ENCODE measurements around the gene ACADL.

The ACADL gene

DNA sequence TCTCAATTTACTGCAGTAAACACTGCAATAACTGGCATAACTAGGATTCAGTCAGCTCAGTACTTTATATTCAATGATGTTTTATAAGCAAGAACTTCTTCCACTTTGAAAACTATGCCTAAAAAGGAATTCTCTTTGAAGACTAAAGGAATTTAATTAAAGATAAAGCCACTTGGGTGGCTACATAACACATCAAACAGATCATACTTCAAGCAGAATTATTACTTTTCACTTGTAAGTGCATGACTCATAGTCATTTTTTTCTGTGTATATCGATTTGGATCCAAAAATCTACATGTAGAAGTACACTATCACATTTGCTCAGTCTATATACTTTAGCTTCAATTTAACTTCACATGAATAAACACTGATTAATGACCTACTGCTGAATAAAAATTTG is 58.0 kb downstream of the ACADL start:
- ATAC-seq (no peak), DNase-seq (no peak)
- H3K4me1 Mint-ChIP-seq = peaks cover 34% of the 10 kb centered on the region
- peaks cover 0 to 4% of the 10 kb centered on the region in 2 donors for H3K9me3 Mint-ChIP-seq
- no peaks in the 10 kb centered on the region for H3K27me3 Mint-ChIP-seq
- no peak overlapping the region for H3K4me3 Mint-ChIP-seq
- no peak overlapping the region for H3K27ac Mint-ChIP-seq

DNA sequence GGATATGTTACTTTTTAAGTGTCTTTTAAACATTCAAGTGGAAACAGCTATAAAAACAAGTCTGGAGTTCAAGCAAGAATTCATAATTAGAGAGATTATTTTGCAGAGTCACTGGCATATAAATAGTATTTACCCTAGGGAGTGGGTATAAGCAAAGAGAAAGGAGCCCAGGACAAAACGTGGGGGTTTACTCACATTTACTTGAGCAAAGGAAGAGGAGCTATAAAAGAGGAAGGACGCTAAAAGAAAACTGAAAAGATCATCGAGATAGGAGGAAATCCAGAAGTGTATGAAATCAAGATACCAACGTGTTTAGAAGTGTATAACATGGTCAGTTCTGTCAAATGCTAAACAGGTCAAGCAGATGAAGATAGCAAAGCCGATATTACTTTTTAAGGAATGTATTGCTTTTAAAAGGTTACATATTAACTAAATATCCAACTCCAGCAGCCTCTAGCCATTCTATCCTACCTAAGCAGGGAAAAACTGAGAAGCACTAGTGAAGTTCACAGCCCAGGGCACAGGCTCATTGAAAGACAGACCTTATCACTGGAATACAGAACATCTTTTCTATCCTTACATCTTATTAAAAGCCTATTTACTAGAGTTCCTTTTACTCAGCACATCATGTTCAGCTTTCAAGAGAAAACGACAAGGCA is 62.7 kb downstream of the ACADL start:
- ATAC-seq = no peak
- no peaks in the 10 kb centered on the region for H3K27me3 Mint-ChIP-seq
- H3K4me1 Mint-ChIP-seq = peaks cover 15% of the 10 kb centered on the region

DNA sequence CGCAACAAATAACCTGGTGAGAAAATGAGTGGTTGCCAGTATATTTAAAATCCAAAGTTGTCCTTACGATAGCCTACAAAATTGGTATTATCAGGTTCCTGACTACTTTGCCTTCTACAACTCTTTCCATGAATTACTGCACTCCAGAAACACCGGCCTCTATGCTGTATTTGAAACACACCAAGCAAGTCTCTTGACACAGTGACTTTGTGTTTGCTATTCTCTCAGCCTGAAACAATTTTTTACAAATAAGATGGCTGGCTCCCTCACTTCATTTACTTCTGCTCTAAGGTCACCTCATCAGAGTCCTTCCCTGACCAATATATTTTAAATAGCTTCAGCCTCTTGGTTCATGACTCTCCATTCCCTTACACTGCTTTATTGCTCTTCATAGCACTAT is 66.2 kb downstream of the ACADL start:
- Mint-ChIP-seq H3K4me3 (no peak overlapping the region), H3K27me3 (no peaks in the 10 kb centered on the region), H3K27ac (no peak overlapping the region), H3K9me3 (peaks cover 0 to 4% of the 10 kb centered on the region in 2 donors), H3K4me1 (peaks cover 20% of the 10 kb centered on the region)
- ATAC-seq (no peak), DNase-seq (no peak)

More for the DNA sequence above, 62.7 kb downstream of the ACADL start:
- H3K9me3 Mint-ChIP-seq = peaks cover 0 to 4% of the 10 kb centered on the region in 2 donors
- no peak overlapping the region for H3K4me3 Mint-ChIP-seq
- H3K27ac Mint-ChIP-seq = no peak overlapping the region
- no peak for DNase-seq

DNA sequence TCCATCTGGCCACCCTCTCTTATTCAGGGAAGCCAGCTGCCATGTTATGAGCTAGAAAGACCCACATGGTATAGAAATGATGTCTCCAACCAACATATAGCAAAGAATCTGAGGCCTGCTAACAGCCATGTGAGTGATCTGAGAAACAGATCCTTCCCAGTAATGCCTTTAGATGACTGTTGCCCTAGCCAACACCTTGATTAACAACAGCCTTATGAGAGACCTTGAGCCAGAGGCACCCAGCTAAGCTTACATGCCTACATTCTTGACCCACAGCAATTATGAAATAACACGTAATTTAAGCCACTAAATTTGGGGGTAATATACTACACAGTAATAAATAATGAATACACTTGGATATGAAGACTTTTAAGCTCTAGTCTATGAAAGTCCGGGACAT is 67.0 kb downstream of the ACADL start:
- peaks cover 16% of the 10 kb centered on the region for H3K4me1 Mint-ChIP-seq
- no peak overlapping the region for H3K4me3 Mint-ChIP-seq
- no peak for ATAC-seq
- peaks cover 0 to 2% of the 10 kb centered on the region in 2 donors for H3K9me3 Mint-ChIP-seq
- no peak overlapping the region for H3K27ac Mint-ChIP-seq
- H3K27me3 Mint-ChIP-seq = no peaks in the 10 kb centered on the region
- DNase-seq = no peak

DNA sequence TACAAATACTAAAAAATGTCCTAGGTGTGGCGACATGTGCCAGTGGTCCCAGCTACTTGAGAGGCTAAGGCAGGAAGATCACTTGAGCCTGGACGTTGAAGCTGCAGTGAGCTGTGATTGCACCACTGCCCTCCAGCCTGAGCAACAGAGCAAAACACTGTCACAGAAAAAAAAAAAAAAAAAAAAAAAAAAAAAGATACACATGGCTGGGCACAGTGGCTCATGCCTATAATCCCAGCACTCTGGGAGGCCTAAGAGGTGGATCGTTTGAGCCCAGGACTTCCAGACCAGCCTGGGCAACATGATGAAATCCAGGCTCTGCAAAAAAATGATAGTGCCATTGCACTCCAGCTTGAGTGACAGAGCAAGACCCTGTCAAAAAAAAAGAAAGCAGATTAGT is 67.7 kb downstream of the ACADL start:
- H3K27me3 Mint-ChIP-seq = no peaks in the 10 kb centered on the region
- ATAC-seq = no peak
- H3K4me1 Mint-ChIP-seq = peaks cover 9% of the 10 kb centered on the region
- H3K4me3 Mint-ChIP-seq = no peak overlapping the region
- no peaks in the 10 kb centered on the region for H3K9me3 Mint-ChIP-seq
- peak overlapping the region in 1 of 2 donors; percentile 91 for H3K27ac Mint-ChIP-seq
- no peak for DNase-seq

DNA sequence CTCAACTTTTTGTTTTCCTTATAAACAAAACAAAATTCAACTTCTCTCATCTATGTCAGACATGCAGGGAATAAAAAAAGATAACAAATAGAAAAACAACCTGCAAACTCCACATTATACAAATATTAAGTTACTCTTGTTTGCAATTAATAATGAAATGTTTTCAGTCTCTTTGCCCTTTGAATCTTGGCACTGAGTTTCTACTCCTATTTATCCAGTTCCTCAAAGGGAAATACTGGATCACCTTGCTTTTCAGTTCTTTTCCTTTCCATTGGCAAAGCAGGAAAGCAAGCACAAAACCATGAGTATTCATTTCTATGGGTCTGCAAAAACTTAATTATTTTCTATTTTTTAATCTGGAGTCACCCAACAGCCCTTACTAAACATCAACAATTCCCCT is 77.6 kb downstream of the ACADL start:
- no peak overlapping the region for H3K4me3 Mint-ChIP-seq
- ATAC-seq (no peak), DNase-seq (no peak)
- peaks cover 8 to 15% of the 10 kb centered on the region in 2 donors for H3K9me3 Mint-ChIP-seq
- H3K27me3 Mint-ChIP-seq = no peaks in the 10 kb centered on the region
- no peaks in the 10 kb centered on the region for H3K4me1 Mint-ChIP-seq
- H3K27ac Mint-ChIP-seq = no peak overlapping the region

Data from stimulated activated naive CD8-positive, alpha-beta T cell treated with anti-CD3 and anti-CD28 coated beads, Interleukin-15, amount 100 ng/mL, for 72 hours (primary cell).